Left lung (tissue), 10 donors: ENCODE data around the gene TNIK. TPM values are rescaled to one million over a fixed set of nuclear protein-coding genes. Genes with fewer than 3 reads are reported as not detected.

Experiments
- ATAC-seq: fragments of 200-7000 bp; cut with Tn5 transposase; one replicate; pipeline ENCODE4 v1.9.1; 2020; ENCODE audit warnings: moderate library complexity
- DNase-seq, 4 donors: peaks; one replicate each; pipeline ENCODE4 v3.0.0-alpha.2; 2013 to 2020
- H3K27ac ChIP-seq, 2 donors: fragments of 200-600 bp; sonication (generic) in 1 of 2; one replicate each; pipeline versions ENCODE4 v1.5.0 to v1.8.0; 2020 to 2021
- H3K27me3 ChIP-seq, 2 donors: fragments of 200-600 bp; sonication (generic) in 1 of 2; one replicate each; pipeline versions ENCODE4 v1.5.0 to v1.8.0; 2020 to 2021
- H3K36me3 ChIP-seq, 2 donors: fragments of 200-600 bp; sonication (generic) in 1 of 2; one replicate each; pipeline versions ENCODE4 v1.5.0 to v1.8.0; 2020 to 2021
- H3K4me1 ChIP-seq, 2 donors: fragments of 200-600 bp; one replicate each; pipeline ENCODE4 v1.8.0; 2021
- H3K4me3 ChIP-seq, 2 donors: fragments of 200-600 bp; sonication (generic) in 1 of 2; one replicate each; pipeline versions ENCODE4 v1.5.0 to v1.8.0; 2020 to 2021; ENCODE audit warnings: mild to moderate bottlenecking in 1 of 2
- H3K9me3 ChIP-seq, 2 donors: fragments of 200-600 bp; sonication (generic) in 1 of 2; one replicate each; pipeline versions ENCODE4 v1.5.0 to v1.8.0; 2020 to 2021
- intact Hi-C, 2 donors: fragments of 100-400 bp; cut with DNase I; formaldehyde crosslinking; loops; one replicate each; pipeline versions ENCODE4 v1.11.2 to v1.14.2; 2022
- polyA plus RNA-seq, 6 donors: library from polyadenylated mRNA; unstranded; fragments of 120-200 nt; gene quantifications; one replicate each; pipeline ENCODE4 v1.2.1, GENCODE V29; 2013; ENCODE audit not compliant: insufficient read length in 6 of 6
- total RNA-seq, 2 donors: library from RNA; stranded (reverse); fragmentation: NEBNext Ultra II Directional; extraction: Animal tissue kit (Norgen Biotek cat#: 25700); gene quantifications; one replicate each; pipeline ENCODE4 v1.2.1, GENCODE V29; 2021
- TF ChIP-seq, protein P1 (sequence below), 2 donors: fragments of 200-600 bp; sonication (generic) in 1 of 2; IDR thresholded peaks; one replicate each; pipeline versions ENCODE4 v1.5.0 to v1.8.0; 2021; ENCODE audit warnings: antibody characterized with exemption in 2 of 2
- donor health status: DM: no; HTN: yes; CAD: no.
- donor health status: DM: no; HTN: no; CAD: no.

Gene TNIK
- total and polyA plus RNA-seq, 8 donors, result 14.8 to 42.0 (median 17.4) TPM

DNA sequence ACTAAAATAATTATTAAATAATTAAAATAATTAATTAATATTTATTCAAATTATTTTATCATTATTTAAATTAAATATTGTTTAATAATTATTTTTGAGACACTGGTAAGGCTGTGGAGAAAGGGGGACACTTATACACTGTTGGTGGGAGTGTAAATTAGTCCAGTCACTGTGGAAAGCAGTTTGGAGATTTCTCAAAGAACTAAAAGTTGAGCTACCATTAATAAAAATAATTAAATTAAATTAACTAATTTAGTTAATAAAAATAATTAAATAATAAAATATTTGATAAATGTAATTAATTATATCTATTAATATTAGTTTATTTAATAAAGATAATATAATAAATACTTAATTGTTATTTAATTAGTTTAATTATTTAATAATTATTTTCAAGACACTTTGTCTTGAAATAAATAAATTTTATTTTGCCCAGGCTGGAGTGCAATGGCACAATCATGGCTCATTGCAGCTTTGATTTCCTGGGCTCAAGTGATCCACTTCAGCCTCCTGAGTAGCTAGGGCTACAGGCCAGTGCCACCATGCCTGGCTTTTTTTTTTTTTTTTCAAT, 16.4 kb upstream of the TNIK start:
- intact Hi-C loops, result no loop called here

DNA sequence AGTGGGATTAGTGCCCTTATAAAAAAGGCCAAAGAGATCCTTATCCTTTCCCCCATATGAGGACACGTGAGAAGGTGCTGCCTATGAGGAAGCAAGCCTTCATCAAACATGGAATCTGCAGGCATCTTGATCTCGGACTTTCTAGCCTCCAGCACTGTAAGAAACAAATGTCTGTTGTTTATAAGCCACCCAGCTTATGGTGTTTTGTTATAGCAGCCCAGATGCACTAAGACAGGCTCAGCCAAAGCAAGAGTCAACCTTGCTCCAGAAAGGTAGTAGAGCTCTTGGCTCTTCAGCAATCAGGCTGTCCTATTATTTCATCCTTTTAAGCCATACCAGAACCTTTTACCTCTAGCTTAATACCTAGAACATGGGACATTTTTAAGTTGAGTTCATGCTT, 12.3 kb upstream of the TNIK start:
- DNase-seq (no peak), ATAC-seq (no peak)
- Histone ChIP-seq H3K9me3 (no peaks in the 10 kb centered on the region), H3K36me3 (no peaks in the 10 kb centered on the region), H3K4me1 (no peaks in the 10 kb centered on the region), H3K27me3 (no peaks in the 10 kb centered on the region), H3K27ac (no peak overlapping the region), H3K4me3 (no peak overlapping the region)
- intact Hi-C loops, result no loop called here
- TF ChIP-seq, protein P1, sequence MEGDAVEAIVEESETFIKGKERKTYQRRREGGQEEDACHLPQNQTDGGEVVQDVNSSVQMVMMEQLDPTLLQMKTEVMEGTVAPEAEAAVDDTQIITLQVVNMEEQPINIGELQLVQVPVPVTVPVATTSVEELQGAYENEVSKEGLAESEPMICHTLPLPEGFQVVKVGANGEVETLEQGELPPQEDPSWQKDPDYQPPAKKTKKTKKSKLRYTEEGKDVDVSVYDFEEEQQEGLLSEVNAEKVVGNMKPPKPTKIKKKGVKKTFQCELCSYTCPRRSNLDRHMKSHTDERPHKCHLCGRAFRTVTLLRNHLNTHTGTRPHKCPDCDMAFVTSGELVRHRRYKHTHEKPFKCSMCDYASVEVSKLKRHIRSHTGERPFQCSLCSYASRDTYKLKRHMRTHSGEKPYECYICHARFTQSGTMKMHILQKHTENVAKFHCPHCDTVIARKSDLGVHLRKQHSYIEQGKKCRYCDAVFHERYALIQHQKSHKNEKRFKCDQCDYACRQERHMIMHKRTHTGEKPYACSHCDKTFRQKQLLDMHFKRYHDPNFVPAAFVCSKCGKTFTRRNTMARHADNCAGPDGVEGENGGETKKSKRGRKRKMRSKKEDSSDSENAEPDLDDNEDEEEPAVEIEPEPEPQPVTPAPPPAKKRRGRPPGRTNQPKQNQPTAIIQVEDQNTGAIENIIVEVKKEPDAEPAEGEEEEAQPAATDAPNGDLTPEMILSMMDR (IDR thresholded peaks at IDR 0.05), result no peak

More for the DNA sequence above, 16.4 kb upstream of the TNIK start:
- H3K27me3 ChIP-seq, result no peaks in the 10 kb centered on the region
- ATAC-seq, result no peak
- H3K36me3 ChIP-seq, result no peaks in the 10 kb centered on the region
- H3K9me3 ChIP-seq, result no peaks in the 10 kb centered on the region
- no peak overlapping the region for H3K27ac ChIP-seq
- no peaks in the 10 kb centered on the region for H3K4me1 ChIP-seq
- TF ChIP-seq, protein P1 (IDR thresholded peaks at IDR 0.05), result no peak
- no peak overlapping the region for H3K4me3 ChIP-seq
- DNase-seq, result no peak

DNA sequence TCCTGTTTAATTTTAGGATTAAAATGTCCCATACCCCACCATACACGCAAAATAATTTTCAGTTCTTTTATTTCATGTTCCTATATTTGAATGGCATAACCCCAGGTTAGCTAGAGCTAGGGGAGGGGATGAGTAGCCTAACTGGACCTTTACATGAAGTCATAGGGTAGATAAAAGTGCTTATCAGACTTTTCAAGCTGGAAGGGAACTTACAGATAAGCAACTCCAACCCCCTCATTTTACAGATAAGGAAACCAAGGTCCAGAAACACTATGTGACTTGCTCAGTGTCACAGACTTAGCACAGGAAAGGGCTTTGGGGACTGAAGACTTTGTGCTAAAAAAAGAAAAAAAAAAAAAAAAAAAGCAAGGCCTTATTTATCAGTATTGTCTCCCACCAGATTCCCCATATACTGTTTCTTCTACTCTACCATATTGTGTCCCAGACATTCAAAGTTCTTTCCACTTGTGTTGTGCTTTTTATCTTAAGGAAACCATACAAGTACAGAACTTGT, 10.6 kb upstream of the TNIK start:
- no peaks in the 10 kb centered on the region for H3K4me1 ChIP-seq
- intact Hi-C loops, result no loop called here
- H3K4me3 ChIP-seq, result no peak overlapping the region
- no peaks in the 10 kb centered on the region for H3K36me3 ChIP-seq
- ATAC-seq (no peak), DNase-seq (no peak)
- no peaks in the 10 kb centered on the region for H3K27me3 ChIP-seq
- no peak overlapping the region for H3K27ac ChIP-seq
- H3K9me3 ChIP-seq, result no peaks in the 10 kb centered on the region
- TF ChIP-seq, protein P1 (IDR thresholded peaks at IDR 0.05), result no peak

DNA sequence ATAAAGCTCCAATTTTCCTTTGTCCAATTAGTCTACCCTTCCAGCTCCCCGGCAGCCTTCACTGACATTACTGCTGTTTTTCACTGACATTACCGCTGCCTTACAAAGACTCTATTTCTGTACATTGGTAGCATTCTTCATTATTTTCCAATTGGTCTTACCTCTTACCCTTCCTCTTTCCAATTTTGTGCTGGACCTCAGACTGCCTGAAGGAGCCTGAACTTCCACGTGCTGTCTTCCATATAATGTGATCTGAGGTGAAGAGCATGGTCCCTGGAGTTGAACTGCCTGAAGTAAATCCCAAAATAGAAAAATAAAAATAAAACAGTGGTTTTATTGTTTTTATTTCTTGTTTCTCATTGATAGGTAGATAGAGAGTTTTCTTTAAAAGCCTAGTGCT, 9.2 kb upstream of the TNIK start:
- no peaks in the 10 kb centered on the region for H3K4me1 ChIP-seq
- ATAC-seq, result no peak
- no peak overlapping the region for H3K4me3 ChIP-seq
- TF ChIP-seq, protein P1 (IDR thresholded peaks at IDR 0.05), result no peak
- H3K27me3 ChIP-seq, result no peaks in the 10 kb centered on the region
- no peaks in the 10 kb centered on the region for H3K9me3 ChIP-seq
- H3K27ac ChIP-seq, result no peak overlapping the region
- no peak for DNase-seq
- H3K36me3 ChIP-seq, result no peaks in the 10 kb centered on the region
- intact Hi-C loops, result no loop called here

- H3K4me3 ChIP-seq, result no peak overlapping the region
- TF ChIP-seq, protein P1 (IDR thresholded peaks at IDR 0.05), result no peak
- H3K36me3 ChIP-seq, result no peaks in the 10 kb centered on the region
- intact Hi-C loops, result no loop called here
- H3K27me3 ChIP-seq, result no peaks in the 10 kb centered on the region
- no peak for DNase-seq
- H3K27ac ChIP-seq, result no peak overlapping the region
- ATAC-seq, result no peak
- no peaks in the 10 kb centered on the region for H3K9me3 ChIP-seq
- no peaks in the 10 kb centered on the region for H3K4me1 ChIP-seq
Measured at GRCh38 chr3:171468296-171468906, 8.2 kb upstream of the TNIK start.
